ENCODE measurements around the gene KCNIP4.

KCNIP4 gene

GRCh38 chr4:21885241-21885640, 63.3 kb downstream of the KCNIP4 start:
- H3K4me3 ChIP-seq (ENCODE audit: control insufficient read depth, low read depth, low read length), result no peak overlapping the region

DNA sequence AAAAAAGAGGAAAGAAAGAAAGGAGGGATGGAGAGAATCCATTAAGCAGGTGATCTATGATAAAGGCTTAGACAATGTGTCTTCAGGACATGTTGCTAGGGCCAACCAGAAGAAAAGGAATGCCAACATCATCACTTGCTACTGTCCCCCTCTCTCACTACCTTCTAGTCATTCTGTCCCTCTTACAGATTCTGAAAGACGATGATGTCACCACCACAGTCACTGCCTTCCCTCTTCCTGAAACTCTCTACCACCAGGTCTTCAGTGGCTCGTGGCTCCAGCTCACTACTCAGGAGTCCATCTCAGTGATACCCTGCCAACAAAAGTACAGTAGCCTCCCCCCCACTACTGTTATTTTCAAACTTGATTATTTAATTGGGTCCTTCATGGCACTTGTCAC, 64.0 kb downstream of the KCNIP4 start:
- H3K4me3 ChIP-seq (ENCODE audit: control insufficient read depth, low read depth, low read length), result no peak overlapping the region
- DNase-seq (ENCODE audit: low read depth), result no peak
- TF ChIP-seq, protein P1, sequence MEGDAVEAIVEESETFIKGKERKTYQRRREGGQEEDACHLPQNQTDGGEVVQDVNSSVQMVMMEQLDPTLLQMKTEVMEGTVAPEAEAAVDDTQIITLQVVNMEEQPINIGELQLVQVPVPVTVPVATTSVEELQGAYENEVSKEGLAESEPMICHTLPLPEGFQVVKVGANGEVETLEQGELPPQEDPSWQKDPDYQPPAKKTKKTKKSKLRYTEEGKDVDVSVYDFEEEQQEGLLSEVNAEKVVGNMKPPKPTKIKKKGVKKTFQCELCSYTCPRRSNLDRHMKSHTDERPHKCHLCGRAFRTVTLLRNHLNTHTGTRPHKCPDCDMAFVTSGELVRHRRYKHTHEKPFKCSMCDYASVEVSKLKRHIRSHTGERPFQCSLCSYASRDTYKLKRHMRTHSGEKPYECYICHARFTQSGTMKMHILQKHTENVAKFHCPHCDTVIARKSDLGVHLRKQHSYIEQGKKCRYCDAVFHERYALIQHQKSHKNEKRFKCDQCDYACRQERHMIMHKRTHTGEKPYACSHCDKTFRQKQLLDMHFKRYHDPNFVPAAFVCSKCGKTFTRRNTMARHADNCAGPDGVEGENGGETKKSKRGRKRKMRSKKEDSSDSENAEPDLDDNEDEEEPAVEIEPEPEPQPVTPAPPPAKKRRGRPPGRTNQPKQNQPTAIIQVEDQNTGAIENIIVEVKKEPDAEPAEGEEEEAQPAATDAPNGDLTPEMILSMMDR (IDR thresholded peaks at IDR 0.05; ENCODE audit: control insufficient read depth, insufficient read depth, low read depth, low read length, missing control alignments), result no peak

More at GRCh38 chr4:21885241-21885640, 63.3 kb downstream of the KCNIP4 start:
- DNase-seq (ENCODE audit: low read depth), result peak; percentile 45
- TF ChIP-seq, protein P1 (IDR thresholded peaks at IDR 0.05; ENCODE audit: control insufficient read depth, insufficient read depth, low read depth, low read length, missing control alignments), result no peak

DNA sequence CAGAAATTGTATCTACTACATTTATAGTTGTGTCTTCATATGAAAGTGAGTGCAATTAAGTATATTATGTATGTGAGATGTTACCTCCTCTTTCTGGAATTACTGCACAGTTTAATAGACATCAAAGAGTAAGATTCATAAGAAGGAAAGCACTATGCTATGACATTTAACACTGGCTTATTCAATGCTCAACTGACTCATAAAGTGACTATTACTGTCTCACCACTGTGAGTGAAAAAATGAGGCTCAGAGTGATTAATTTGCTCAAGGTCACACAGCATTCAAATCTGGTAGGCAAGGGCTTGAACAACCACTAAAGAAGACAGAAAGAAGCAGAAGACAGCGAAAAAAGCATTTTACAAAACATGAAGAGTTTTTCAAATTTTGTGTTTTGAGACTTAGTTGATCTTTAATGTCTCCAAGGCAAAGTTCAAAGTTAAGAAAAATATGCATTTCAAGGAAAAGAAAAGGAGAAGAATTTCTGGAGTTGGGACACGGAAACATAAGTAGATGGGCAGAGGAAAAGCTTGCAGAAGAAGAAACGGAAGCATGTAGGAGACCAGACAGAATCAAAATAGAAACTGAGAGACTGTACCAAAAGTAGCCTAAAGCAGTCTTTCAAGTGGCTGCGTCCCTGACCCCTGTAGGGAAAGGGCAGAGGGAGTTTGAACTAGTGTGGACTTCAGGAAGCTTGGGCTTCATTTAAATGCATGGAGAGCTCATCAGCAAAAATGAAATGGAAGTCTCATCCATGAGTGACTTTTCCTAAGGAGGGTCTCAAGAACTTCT, 66.3 kb downstream of the KCNIP4 start:
- TF ChIP-seq, protein P1 (IDR thresholded peaks at IDR 0.05; ENCODE audit: control insufficient read depth, insufficient read depth, low read depth, low read length, missing control alignments), result no peak
- DNase-seq (ENCODE audit: low read depth), result no peak
- H3K4me3 ChIP-seq (ENCODE audit: control insufficient read depth, low read depth, low read length), result no peak overlapping the region

GRCh38 chr4:21879187-21879586, 69.4 kb downstream of the KCNIP4 start:
- DNase-seq (ENCODE audit: low read depth), result no peak
- H3K4me3 ChIP-seq (ENCODE audit: control insufficient read depth, low read depth, low read length), result no peak overlapping the region
- TF ChIP-seq, protein P1 (IDR thresholded peaks at IDR 0.05; ENCODE audit: control insufficient read depth, insufficient read depth, low read depth, low read length, missing control alignments), result peak; percentile 31

DNA sequence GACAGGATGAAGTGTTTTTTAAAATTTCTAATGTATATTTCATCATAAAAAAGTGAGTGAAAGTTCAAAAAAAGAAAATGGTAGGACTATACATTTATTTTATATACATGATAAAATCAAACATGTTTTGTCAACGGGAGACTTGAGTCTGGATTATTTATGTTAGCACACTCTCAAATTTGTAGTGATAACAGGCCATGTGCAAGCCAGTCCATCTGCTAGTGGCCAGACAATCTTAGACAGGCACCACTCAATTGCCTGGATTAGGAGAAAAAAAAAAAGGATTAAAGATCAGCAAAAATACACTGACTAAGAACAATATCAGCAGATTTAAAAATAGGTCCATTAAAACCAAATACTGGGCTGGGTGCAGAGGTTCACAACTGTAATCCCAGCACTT, 71.9 kb downstream of the KCNIP4 start:
- no peak overlapping the region for H3K4me3 ChIP-seq (ENCODE audit: control insufficient read depth, low read depth, low read length)
- TF ChIP-seq, protein P1 (IDR thresholded peaks at IDR 0.05; ENCODE audit: control insufficient read depth, insufficient read depth, low read depth, low read length, missing control alignments), result no peak
- no peak for DNase-seq (ENCODE audit: low read depth)

GRCh38 chr4:21873145-21873544, 75.4 kb downstream of the KCNIP4 start:
- no peak overlapping the region for H3K4me3 ChIP-seq (ENCODE audit: control insufficient read depth, low read depth, low read length)
- TF ChIP-seq, protein P1 (IDR thresholded peaks at IDR 0.05; ENCODE audit: control insufficient read depth, insufficient read depth, low read depth, low read length, missing control alignments), result no peak
- no peak for DNase-seq (ENCODE audit: low read depth)

Data from AG09309 (cell line).